H9 (cell line): Measurements from ENCODE around the gene AP3S1. TPM values are rescaled to one million over a fixed set of nuclear protein-coding genes. Genes with fewer than 3 reads are reported as not detected.

Experiments used
- DNase-seq: peaks from one replicate; pipeline ENCODE4 v3.0.0-alpha.2; 2017
- H2AFZ ChIP-seq: one replicate; pipeline ENCODE4 v1.6.1; 2013; ENCODE audit warnings: mild to moderate bottlenecking, low read length, control low read depth, moderate library complexity
- H2AK5ac ChIP-seq: 2 replicates; pipeline ENCODE4 v1.6.1; 2013; ENCODE audit warnings: low read length, control low read depth, mixed read lengths; ENCODE audit not compliant: insufficient read length
- H2BK120ac ChIP-seq: one replicate; pipeline ENCODE4 v1.6.1; 2013; ENCODE audit warnings: low read depth, mild to moderate bottlenecking, low read length, control low read depth, inconsistent platforms; ENCODE audit not compliant: poor library complexity, severe bottlenecking
- H2BK12ac ChIP-seq: 2 replicates; pipeline ENCODE4 v1.6.1; 2013; ENCODE audit warnings: low read length, control low read depth, mixed read lengths, low read depth; ENCODE audit not compliant: insufficient read length
- H2BK15ac ChIP-seq: 2 replicates; pipeline ENCODE4 v1.6.1; 2013; ENCODE audit warnings: low read depth, low read length, control low read depth
- H2BK20ac ChIP-seq: one replicate; pipeline ENCODE4 v1.6.1; 2013; ENCODE audit warnings: low read depth, mild to moderate bottlenecking, low read length, control low read depth, inconsistent platforms; ENCODE audit not compliant: poor library complexity, severe bottlenecking
- H2BK5ac ChIP-seq: 2 replicates; pipeline ENCODE4 v1.6.1; 2013; ENCODE audit warnings: low read length, control low read depth, mixed read lengths; ENCODE audit not compliant: insufficient read length
- H3K14ac ChIP-seq: 2 replicates; pipeline ENCODE4 v1.6.1; 2013; ENCODE audit warnings: low read length, control low read depth; ENCODE audit not compliant: insufficient read depth
- H3K18ac ChIP-seq: 2 replicates; pipeline ENCODE4 v1.6.1; 2013; ENCODE audit warnings: low read depth, mild to moderate bottlenecking, mixed read lengths, low read length, control low read depth; ENCODE audit not compliant: insufficient read length
- H3K23ac ChIP-seq: 2 replicates; pipeline ENCODE4 v1.6.1; 2013; ENCODE audit warnings: low read length, control low read depth, mixed read lengths, low read depth; ENCODE audit not compliant: insufficient read length
- H3K23me2 ChIP-seq: 2 replicates; pipeline ENCODE4 v1.6.1; 2013; ENCODE audit warnings: low read depth, mild to moderate bottlenecking, mixed read lengths, low read length, control low read depth; ENCODE audit not compliant: insufficient read length, poor library complexity, severe bottlenecking
- H3K27ac ChIP-seq: 2 replicates; pipeline ENCODE4 v1.5.1; 2013; ENCODE audit warnings: low read length, control low read depth, mixed read lengths, low read depth; ENCODE audit not compliant: insufficient read length
- H3K27me3 ChIP-seq: 2 replicates; pipeline ENCODE4 v1.6.1; 2013; ENCODE audit warnings: low read length, control low read depth, inconsistent platforms; ENCODE audit not compliant: insufficient read depth
- H3K4ac ChIP-seq: 2 replicates; pipeline ENCODE4 v1.6.1; 2013; ENCODE audit warnings: low read depth, mild to moderate bottlenecking, control low read depth, inconsistent platforms, low read length, moderate library complexity
- H3K4me1 ChIP-seq: 2 replicates; pipeline ENCODE4 v1.6.1; 2013; ENCODE audit warnings: low read length, control low read depth, inconsistent platforms; ENCODE audit not compliant: insufficient read depth
- H3K4me2 ChIP-seq: 2 replicates; pipeline ENCODE4 v1.6.1; 2013; ENCODE audit warnings: low read length, control low read depth, mixed read lengths; ENCODE audit not compliant: insufficient read length, insufficient read depth
- H3K56ac ChIP-seq: 2 replicates; pipeline ENCODE4 v1.6.1; 2013; ENCODE audit warnings: low read depth, mild to moderate bottlenecking, mixed read lengths, low read length, control low read depth; ENCODE audit not compliant: insufficient read length
- H3K79me1 ChIP-seq: 2 replicates; pipeline ENCODE4 v1.6.1; 2013; ENCODE audit warnings: low read depth, mild to moderate bottlenecking, moderate library complexity, low read length, control low read depth, inconsistent platforms; ENCODE audit not compliant: insufficient read depth, poor library complexity, severe bottlenecking
- H3K79me2 ChIP-seq: 2 replicates; pipeline ENCODE4 v1.6.1; 2013; ENCODE audit warnings: low read length, control low read depth, inconsistent platforms; ENCODE audit not compliant: insufficient read depth
- H3K9ac ChIP-seq: 2 replicates; pipeline ENCODE4 v1.6.1; 2013; ENCODE audit warnings: low read length, control low read depth, mixed read lengths; ENCODE audit not compliant: insufficient read length; ENCODE audit errors: extremely low read depth
- H3K9me3 ChIP-seq: one replicate; pipeline ENCODE4 v1.6.1; 2013; ENCODE audit warnings: low read depth, low read length, inconsistent platforms; ENCODE audit not compliant: control insufficient read depth
- H3T11ph ChIP-seq: one replicate; pipeline ENCODE4 v1.6.1; 2013; ENCODE audit warnings: mild to moderate bottlenecking, low read length, control low read depth, inconsistent platforms
- H4K20me1 ChIP-seq: one replicate; pipeline ENCODE4 v1.6.1; 2013; ENCODE audit not compliant: control insufficient read depth, insufficient read length, insufficient read depth
- H4K5ac ChIP-seq: 2 replicates; pipeline ENCODE4 v1.6.1; 2013; ENCODE audit warnings: low read depth, mild to moderate bottlenecking, mixed read lengths, low read length, control low read depth; ENCODE audit not compliant: insufficient read length
- H4K8ac ChIP-seq: replicated peaks from 2 replicates; pipeline ENCODE4 v1.6.1; 2013; ENCODE audit warnings: low read length, control low read depth, mixed read lengths, low read depth; ENCODE audit not compliant: insufficient read length
- H4K91ac ChIP-seq: 2 replicates; pipeline ENCODE4 v1.6.1; 2013; ENCODE audit warnings: low read depth, mild to moderate bottlenecking, moderate library complexity, mixed read lengths, low read length, control low read depth; ENCODE audit not compliant: insufficient read length
- H3K27ac Mint-ChIP-seq, 3 experiments: 2 replicates in 2 of 3; 3 replicates in 1 of 3; pipeline ENCODE4 v1.8.0; 2020 to 2021; ENCODE audit warnings: mixed read lengths in 3 of 3, mild to moderate bottlenecking in 1 of 3, moderate library complexity in 1 of 3
- H3K27me3 Mint-ChIP-seq: 2 replicates; pipeline ENCODE4 v1.8.0; 2021; ENCODE audit warnings: low read depth, mild to moderate bottlenecking, moderate library complexity, mixed read lengths
- H3K36me3 Mint-ChIP-seq, 3 experiments: 2 replicates in 2 of 3; 3 replicates in 1 of 3; pipeline ENCODE4 v1.8.0; 2020 to 2021; ENCODE audit warnings: low read depth in 3 of 3, mixed read lengths in 3 of 3; ENCODE audit not compliant: insufficient read depth in 1 of 3
- H3K4me1 Mint-ChIP-seq, 2 experiments: 2 replicates each; pipeline ENCODE4 v1.8.0; 2020; ENCODE audit warnings: mixed read lengths in 2 of 2
- H3K4me3 Mint-ChIP-seq, 2 experiments: 2 replicates in 1 of 2; 3 replicates in 1 of 2; pipeline ENCODE4 v1.8.0; 2020 to 2021; ENCODE audit warnings: mild to moderate bottlenecking in 2 of 2, mixed read lengths in 2 of 2, moderate library complexity in 1 of 2
- H3K9me3 Mint-ChIP-seq, 2 experiments: 2 replicates in 1 of 2; 3 replicates in 1 of 2; pipeline ENCODE4 v1.8.0; 2020; ENCODE audit warnings: mild to moderate bottlenecking in 2 of 2, mixed read lengths in 2 of 2, moderate library complexity in 1 of 2
- WGBS: extraction: QIAGEN DNeasy Blood & Tissue Kit; methylation state at CpG from one replicate; pipeline ENCODE4 v1.1.7; 2013; ENCODE audit warnings: missing lambda C conversion rate, low lambda C conversion rate, mixed read lengths; ENCODE audit not compliant: insufficient read length; ENCODE audit errors: extremely low coverage; 5-methylcytosine and 5-hydroxymethylcytosine counted together
- total RNA-seq: library from RNA; stranded (reverse); gene quantifications from 2 replicates; pipeline ENCODE4 v1.2.1, GENCODE V29; 2021
- TF ChIP-seq, protein P1 (sequence below): fragments of 200-600 bp; sonication (generic); conservative IDR thresholded peaks from 3 replicates; pipeline ENCODE4 v1.8.0; 2021; ENCODE audit warnings: antibody characterized with exemption, mild to moderate bottlenecking

Gene AP3S1
- total RNA-seq, 1 experiment from 2014 or later = 78.4 TPM

DNA sequence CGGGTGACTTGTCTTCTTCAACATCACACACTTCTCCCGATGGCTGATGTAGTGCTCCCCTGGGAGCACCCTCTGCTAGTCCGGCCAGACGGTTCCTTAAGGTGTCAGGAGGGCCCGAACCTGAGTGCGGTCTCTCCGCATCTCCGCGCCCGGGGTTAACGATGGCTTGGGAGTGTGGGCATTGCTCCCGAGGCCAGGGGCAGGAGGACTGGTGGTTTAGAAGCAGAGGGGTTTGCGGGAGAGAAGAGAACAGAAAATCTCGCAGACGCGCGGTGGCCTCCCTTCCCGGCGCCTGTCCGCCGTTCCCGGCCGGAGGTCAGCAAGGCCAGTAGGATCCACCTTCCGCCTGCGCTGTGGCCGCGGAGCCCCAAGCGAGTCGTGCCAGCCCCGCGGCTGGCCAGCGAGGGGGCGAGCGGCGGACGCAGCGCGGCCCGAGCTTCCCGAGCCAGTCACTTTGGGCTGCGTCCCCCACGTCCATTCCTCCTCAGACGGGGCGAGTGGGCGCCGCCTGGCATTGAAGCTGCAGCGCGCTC, 26.0 kb upstream of the AP3S1 start:
- Histone ChIP-seq H3K79me2 (no peaks in the 10 kb centered on the region), H3K23ac (no peak overlapping the region), H2BK20ac (no peak overlapping the region), H3K9me3 (no peaks in the 10 kb centered on the region), H3K4me2 (peak overlapping the region; percentile 66), H3K27ac (no peak overlapping the region), H2BK120ac (no peak overlapping the region), H3K79me1 (no peaks in the 10 kb centered on the region), H3K4me1 (no peaks in the 10 kb centered on the region), H3K9ac (peak overlapping the region; percentile 3), H2BK12ac (no peak overlapping the region), H3K4ac (no peak overlapping the region), H4K8ac (no peak overlapping the region), H4K20me1 (no peaks in the 10 kb centered on the region), H3T11ph (no peak overlapping the region), H2AFZ (no peak overlapping the region), H3K56ac (no peak overlapping the region), H3K27me3 (peaks cover 9% of the 10 kb centered on the region; the same call in 1 of the 2 replicates), H3K14ac (no peak overlapping the region), H4K91ac (no peak overlapping the region), H3K18ac (peak overlapping the region; percentile 1), H3K23me2 (peaks cover 7% of the 10 kb centered on the region), H4K5ac (no peak overlapping the region), H2AK5ac (no peak overlapping the region), H2BK15ac (no peak overlapping the region), H2BK5ac (no peak overlapping the region)
- no CpG with 5 or more reads among the region's 48 CpGs for WGBS
- H3K27ac Mint-ChIP-seq = no peak overlapping the region
- H3K27me3 Mint-ChIP-seq = peaks cover 31% of the 10 kb centered on the region
- DNase-seq = peak; percentile 43
- TF ChIP-seq, protein P1, sequence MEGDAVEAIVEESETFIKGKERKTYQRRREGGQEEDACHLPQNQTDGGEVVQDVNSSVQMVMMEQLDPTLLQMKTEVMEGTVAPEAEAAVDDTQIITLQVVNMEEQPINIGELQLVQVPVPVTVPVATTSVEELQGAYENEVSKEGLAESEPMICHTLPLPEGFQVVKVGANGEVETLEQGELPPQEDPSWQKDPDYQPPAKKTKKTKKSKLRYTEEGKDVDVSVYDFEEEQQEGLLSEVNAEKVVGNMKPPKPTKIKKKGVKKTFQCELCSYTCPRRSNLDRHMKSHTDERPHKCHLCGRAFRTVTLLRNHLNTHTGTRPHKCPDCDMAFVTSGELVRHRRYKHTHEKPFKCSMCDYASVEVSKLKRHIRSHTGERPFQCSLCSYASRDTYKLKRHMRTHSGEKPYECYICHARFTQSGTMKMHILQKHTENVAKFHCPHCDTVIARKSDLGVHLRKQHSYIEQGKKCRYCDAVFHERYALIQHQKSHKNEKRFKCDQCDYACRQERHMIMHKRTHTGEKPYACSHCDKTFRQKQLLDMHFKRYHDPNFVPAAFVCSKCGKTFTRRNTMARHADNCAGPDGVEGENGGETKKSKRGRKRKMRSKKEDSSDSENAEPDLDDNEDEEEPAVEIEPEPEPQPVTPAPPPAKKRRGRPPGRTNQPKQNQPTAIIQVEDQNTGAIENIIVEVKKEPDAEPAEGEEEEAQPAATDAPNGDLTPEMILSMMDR = 0 out of 3 replicates have a peak, but pooled peaks have one; percentile 8
- peak overlapping the region; percentile 92 to 96 for H3K4me3 Mint-ChIP-seq
- H3K4me1 Mint-ChIP-seq = peaks cover 18 to 22% of the 10 kb centered on the region in 2 experiments
- peaks cover 0 to 5% (median 0%) of the 10 kb centered on the region in 3 experiments; a peak in 4 of 7 replicates for H3K36me3 Mint-ChIP-seq
- no peaks in the 10 kb centered on the region for H3K9me3 Mint-ChIP-seq
